NCI-H2029 (cell line): ENCODE data around the gene FHOD3.
"Not testable (repeated sequence)": the region's sequence is repeated elsewhere in the genome, so short reads cannot be mapped to it uniquely, and the experiment has no call there.

Source experiments
- DNase-seq: peaks from one replicate; lab custom pipeline; 2025; lab: John Stamatoyannopoulos, UW

Gene FHOD3

DNA sequence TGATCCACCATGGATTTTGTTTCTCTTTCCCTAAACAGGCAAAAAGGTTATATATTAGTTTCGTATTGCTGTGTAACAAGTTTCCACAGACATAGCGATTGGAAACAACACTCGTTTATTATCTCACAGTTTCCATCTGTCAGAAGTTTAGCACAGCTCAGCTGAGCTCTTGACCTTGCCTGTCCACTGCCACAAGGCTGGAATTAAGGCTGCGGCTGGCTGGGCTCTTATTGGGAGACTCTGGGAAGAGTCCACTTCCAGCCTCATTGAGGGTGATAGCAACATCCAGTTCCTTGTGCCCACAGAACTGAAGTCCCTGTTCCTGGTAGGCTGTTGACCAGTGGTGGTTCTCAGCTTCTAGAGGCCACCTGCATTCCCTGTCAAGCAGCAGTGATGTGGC, 410.9 kb downstream of the FHOD3 start:
- DNase-seq: no peak

DNA sequence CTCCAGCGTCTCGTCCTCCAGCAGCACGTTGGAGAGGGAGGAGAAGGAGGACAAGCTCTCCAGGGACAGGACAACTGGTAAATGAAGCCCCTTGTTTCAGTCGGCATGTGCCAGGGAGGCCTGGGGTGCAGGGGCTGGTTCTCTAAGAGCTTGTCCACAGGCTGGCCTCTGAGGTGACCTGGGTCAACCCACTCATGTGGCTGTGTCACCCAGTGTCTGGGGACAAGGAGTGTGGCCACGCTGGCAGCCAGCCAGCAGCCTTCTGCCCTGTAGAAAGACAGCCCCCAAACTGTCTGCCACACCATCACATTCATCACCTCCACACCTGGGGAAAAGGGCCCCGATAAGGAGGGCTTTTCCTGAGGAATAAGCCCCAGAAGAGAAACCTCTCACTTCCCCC, 411.8 kb downstream of the FHOD3 start:
- DNase-seq: no peak

DNA sequence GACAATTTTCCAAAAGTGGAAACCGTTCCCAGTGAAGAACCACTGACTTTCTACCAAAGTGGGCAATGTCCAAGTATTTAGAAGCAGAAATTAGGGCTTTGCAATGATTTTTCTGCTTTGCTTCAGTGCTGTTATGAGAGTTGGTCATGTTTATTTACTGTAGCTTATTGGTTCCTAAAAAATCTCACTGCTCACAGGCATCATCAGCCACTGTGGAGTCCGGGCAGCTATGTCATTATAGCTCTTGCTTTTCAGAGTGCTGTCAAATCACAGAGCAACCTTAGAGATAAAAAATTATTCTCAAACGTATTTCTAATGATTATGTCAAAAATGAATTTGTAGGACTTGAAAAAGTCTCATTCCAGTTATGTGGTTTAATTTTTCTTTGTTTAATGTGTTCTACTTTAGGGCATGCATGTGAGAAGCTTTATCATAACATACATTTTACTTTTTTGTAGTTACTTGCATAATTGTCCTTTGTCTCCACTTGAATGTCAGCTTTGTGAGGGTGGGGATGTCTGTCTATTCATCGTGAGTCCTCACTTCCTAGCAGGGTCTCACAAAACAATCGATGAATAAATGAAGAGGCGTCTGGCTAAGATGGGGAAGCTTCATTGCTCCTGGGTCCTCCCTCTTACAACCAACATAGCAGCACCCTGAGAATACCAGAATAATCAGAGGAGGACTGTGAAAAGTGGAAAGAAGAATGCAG, 413.7 kb downstream of the FHOD3 start:
- no peak for DNase-seq

DNA sequence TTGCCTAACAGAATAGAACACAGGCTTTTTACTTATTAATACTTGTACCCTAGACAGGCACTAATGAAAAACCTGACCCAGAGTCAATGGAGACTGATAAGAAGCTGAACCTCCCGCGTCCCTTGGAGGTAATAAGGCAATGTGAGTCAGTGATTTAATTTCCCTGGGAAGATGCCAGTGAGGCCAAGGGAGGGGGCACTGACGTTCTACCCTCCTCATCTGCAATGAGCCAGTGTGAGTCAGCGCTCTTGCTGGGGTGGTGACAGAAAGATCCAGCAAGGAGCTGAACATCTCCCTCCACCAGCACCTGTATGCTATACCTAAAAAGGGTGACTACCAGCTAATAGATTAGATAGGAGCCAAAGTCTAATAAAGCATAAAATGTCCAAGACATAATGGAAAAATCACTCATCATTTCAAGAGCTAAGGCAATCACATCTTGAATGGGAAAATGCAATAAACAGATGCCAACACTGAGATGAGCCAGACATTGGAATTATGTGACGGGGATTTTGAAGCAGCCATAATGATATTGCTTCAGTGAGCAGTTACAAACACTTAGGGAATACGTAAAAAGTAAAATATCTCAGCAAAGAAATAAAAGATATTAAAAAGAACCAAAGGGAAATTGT, 414.4 kb downstream of the FHOD3 start:
- no peak for DNase-seq

DNA sequence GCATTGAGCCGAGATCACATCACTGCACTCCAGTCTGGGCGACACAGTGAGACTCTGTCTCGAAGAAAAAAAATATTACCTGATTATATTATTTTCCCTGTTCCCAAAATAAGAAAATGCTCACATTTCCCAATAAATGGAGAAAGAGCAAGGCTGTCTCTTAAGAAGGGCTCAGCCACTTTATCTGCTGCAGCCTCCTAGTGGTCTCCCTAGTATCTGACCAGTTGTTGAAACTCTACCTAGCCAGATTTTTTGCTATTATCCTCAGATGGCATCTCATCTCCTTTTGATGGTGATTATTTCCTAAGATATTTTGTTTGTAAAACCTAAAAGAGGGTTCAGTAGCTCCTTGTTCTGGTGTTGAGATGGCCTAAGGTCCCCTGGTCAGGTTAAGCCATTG, 417.0 kb downstream of the FHOD3 start:
- no peak for DNase-seq

DNA sequence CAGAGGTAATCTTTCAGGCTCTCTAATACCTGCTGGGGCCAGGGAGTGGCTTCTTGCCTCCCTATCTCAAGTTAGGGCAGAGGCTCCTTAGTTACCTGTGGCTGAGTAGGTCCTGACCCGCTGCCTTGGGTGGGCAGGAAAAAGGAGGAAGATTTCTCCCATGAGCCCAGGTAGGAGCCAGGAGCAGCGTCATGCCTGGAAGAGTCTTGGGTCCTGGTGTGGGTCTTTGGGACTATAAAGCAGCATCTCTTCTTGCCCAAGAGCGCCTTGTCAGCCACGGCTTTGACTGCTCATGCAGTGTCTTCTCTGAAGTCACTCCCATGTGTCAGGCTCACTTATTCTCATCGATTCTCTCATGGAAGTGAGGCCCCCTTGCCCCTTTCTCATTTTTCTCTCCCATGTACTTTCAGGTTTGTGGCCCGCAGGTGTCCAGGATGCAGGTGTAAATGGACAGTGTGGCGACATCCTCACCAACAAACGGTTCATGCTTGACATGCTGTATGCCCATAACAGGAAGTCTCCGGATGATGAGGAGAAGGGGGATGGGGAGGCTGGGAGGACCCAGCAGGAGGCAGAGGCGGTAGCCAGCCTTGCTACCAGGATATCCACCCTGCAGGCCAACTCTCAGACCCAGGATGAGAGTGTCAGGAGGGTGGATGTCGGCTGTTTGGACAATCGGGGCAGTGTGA, 420.1 kb downstream of the FHOD3 start:
- no peak for DNase-seq

DNA sequence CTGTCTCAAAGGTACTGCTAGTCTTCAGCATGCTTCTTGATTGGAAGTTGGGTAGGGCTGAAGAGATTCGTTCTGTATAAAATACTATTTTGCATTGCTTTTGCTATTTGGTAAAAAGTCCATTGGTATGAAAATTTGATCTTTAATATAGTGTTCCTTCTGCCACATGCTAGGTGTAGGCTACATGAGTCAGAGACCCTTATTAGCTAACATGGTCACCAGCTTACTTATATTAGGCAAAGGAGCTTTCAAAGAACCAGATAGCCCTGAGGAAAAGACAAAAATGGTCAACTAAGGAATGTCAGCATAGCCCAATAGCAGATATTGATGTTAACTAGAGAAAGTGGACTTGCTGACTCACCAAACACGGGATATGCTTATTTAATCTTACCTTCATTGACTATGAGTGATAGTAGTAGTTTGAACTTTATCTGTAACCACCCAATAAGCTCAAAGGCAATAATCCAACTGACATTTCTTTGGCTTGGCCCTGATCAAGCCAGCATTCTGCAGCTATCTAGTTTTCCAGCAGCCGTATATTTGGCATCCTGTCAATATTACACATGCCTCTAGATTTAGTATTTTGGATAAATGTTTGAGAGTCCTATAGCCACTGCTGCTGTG, 421.3 kb downstream of the FHOD3 start:
- no peak for DNase-seq

DNA sequence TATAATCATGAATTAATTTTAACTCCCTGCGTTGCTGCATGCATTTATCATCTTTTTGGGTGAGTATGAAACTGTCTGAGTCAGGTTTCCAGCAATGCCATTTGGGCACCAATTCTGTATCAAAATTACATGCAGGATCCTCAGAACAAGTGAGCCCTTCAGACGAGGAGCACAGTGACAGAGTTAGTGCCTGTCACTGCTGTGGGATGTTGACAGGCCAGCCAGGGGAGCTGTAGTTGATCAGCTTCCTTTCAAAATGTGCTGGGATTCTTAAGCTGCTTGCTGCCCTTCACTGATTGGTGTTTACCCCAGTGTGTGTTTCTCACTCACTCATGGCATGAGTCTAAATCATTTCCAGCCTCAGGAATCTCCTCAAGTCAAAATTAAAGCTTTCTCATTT, 422.1 kb downstream of the FHOD3 start:
- DNase-seq: no peak

DNA sequence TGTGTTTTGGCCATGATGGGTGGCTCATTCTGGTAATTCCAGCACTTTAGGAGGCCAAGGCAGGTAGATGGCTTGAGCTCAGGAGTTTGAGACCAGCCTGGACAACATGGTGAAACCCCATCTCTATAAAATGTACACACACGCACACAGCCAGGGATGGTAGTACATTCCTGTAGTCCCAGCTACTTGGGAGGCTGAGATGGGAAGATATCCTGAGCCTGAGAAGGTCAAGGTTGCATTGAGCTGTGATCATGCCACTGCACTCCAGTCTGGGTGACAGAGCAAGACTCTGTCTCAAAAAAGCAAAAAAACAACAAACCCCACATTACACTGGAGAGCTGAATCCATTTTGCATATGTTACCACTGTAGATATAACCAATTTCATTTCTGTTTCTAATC, 423.8 kb downstream of the FHOD3 start:
- DNase-seq: not testable (repeated sequence)

DNA sequence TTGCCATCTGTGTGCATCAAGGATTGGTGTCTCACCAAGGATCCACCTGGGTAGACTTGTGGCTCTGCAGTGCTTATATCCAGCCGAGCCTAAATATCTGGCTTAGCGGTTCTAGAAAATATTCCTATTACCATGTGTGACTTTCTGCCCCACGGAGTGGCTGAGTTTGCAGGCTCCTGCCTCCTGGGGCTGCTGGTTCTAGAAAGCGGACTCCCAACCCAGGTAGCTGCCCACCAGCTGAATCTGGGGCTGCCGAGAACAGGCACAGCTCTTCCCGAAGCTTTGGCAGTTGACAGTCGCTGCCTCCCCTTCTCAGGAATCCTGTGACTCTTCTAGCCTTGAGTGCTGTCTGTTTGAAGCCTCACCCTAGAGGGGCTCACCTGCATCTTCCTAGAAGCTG, 426.7 kb downstream of the FHOD3 start:
- no peak for DNase-seq

DNA sequence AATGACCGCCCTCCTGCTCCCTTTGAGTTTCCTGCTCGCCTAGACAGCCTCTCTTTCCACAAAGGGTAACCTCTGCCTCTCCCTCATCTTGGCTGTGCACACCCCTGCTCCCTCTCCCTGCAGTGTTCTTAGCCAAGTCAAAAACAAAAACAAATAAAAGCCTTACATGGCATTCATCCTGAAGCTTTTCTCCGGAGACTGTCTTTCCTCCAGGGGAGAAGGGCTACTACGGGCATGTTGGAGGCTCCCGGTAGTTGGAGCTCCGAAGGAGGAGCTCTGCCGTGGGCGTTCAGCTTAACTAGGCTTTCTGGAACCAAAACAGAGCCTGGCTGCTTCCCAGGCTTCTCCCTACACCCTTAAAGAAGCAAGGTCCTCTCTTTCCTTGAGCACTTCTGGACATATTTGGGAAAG, 427.1 kb downstream of the FHOD3 start:
- no peak for DNase-seq

DNA sequence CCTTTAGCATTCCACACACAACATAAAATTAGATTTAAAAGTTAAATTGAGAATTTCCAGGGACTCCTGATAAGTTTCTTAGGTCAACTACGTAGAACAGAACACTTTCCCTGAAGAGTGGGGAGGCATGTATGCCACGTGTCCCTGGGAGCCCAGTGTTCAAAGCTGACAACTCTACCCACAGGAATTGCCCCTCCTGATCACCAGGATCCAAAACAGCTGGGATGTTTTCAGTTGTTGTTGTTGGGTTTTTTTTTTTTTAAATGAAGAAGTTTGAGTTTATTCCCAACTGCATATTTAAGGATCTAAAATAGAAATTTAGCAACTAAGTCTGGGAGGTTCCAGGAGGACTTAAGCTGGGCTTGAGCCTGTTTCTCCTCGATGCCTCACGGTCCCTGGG, 430.8 kb downstream of the FHOD3 start:
- DNase-seq: no peak

DNA sequence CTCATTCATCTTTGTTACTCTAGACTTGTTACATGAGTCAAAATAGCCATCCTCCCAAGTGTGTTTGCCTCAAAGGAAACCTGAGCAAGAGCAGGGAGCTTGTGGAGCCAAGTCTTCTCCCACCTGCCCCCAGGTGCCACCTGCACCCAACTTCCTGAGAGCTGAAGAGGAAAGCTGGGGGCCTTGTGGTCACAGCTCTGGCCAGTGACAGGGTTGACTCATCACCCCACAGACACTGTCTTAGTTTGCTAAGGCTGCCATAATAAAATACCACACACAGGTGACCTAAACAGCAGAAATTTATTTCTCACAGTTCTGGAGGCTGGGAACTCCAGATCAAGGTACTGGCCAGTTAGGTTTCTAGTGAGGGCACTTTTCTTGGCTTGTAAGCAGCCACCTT, 431.7 kb downstream of the FHOD3 start:
- DNase-seq: no peak

DNA sequence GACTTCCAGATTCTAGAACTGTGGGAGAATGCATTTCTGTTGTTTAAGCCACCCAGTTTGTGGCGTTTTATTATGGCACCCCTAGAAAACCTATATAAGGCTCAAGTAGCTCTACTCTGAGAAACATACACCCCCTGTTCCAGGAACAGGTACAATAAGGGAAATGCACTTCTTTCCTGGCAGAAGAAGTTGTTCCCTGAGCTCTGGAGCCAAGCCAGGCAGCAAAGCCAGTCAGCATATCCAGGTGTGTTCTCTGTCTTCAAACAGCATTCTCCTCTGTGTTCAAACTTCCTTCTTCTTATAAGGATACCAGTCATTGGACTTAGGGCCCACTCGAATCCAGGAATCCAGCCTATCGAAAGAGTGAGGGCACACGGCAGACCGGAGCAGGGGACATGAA, 434.8 kb downstream of the FHOD3 start:
- no peak for DNase-seq

DNA sequence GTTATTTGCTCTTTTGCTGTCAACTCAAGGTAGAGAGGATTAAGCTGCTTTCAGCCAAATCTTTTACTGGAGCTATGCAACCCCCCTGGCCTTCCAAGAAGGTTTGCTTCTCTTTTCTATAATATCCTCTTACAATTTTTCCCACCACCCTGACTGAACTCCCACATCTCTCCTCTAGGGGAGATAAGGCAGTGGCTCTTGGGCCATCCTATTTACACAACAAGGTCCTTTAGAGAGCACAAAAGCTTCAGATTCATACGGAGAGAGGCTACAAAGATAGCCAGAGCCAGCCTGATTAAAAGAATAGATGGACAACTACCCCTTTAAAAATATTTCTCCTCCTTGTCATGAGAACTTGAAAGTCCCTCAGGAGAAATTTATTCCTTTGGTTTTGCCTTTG, 435.6 kb downstream of the FHOD3 start:
- DNase-seq: no peak

DNA sequence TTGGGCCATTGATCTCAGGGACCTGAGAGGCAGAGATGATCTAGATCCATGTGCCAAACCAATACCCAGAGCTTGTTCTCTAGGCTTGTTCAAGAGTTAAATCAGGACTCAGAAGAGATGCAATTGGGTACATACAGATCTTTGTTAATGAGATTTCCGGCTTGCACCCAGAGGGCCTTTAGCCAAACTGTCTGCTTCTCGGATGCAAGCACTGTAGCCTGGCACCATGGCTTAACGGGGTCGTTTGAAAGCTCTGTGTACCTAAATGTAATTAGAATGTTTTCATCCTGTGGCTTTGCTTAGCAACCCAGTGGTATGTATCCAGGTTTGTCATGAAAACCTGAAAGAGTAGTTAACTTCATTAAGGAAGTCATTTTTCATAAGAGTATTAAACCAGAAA, 437.1 kb downstream of the FHOD3 start:
- DNase-seq: no peak

DNA sequence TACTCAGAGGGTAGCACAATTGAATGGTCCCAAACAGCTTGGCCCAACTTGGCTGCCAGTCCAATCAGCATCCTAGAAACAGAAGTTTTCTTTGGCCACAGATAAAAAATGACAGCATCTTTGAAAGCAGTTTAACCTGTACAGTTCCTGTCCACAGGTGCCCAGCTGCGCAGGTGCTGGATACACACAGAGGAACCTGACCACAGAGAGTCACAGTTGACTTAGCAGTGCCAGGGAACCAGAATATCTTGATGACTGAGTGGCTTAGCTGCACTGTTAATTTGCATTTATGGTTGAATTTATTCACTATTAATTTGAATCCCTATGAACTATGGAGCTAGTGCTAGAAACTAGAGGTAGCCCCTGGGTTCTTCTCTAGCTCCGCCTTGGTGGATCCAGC, 437.6 kb downstream of the FHOD3 start:
- no peak for DNase-seq

DNA sequence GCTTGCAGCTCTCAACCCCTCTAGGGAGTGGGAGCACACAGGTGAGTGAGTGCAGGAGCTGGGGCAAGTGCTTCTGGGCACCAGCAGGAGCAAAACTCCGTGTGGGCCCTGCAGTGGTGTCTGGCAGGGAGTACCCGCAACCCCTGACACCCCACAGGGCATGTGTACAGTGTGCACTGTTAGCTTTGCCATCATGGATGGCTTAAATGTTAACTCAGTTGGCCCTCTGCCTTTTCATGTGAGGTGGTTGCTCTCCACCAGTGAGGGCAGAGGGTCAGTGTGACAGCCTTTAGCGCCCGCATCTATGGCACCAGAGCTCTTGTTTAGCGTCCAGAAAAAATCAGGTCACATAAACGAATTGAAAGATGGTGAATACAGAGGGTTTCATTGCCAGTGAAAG, 438.6 kb downstream of the FHOD3 start:
- no peak for DNase-seq

DNA sequence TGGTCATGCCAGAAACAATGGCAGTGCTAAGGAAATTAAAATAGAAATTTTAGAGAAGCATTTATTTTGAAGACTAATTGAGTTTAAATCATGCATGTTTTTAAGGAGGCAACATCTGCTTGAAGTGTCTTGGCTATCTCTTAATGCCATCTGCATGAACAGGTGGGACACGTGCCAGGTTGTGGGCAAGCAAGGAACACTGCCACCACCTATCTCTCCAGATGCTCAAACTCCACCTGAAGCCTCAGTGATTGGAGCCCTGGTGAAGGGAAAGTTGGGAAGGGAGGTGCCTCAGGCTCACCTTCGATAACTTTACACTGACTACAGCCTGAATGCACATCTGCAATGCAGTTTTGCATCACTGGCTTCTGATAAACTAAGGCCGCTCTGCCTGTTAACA, 439.8 kb downstream of the FHOD3 start:
- no peak for DNase-seq

DNA sequence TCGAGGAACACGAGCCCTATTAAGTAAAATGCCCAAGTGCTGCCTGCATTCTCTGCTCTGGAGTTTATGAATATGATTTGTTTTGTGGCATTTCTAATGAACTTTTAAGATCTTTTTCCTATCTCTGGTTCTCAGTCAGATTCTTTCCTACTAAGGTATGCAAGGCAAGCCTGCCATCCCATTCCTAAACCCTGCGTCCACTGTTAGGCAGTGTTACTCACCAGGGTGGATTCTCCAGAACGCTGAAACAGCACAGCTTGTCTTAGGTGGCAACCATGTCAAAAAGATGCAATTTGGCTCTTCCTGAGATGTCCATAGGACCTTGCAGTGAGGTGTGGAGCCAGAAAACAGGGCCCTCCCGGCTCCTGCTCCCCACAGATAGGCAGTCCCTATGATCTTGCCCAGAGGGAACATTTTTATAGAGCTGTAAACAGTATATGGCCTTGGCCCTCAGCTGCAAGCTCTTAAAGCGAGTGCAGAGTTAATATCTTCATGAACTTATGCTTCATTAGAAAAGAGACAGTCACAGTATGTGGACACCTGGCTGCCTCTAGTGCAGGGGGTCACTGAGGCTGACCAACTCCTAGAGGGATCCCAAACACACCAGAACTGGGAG, 446.9 kb downstream of the FHOD3 start:
- no peak for DNase-seq

DNA sequence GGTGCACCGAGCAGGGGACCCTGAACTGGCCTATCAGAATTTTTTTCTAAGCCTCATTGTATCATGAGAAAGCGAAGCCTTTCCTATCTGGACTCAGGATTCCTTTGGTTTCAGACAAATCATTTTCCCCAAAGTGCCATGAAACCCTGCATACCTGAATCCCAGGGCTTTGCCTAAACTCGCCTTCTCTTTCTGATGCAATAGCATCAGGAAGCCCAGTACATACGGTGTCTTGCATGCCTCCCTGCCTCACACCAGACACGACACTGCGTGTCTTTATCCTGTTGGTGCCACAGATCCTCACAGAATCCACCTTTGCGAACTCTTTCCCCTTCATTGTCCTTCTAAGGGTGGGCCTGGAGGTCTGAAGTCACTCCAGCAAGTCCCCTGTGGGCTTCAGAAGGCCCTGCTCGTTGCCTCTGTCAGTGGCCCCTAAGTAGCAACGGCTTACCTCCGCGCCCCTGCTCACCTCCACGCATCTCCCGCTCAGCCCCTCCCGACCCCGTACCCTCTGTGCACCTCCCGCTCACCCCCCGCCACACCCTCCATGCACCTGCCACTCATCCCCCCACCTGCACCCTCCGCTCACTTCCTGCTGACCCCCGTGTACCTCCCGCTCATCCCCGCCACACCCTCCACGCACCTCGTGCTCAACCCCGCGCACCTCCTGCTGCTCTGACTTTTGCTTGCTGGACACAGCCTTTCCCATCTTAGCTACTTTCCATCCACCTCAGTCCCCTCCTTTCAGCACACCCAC, 447.9 kb downstream of the FHOD3 start:
- DNase-seq: no peak
